Measurements from ENCODE around the gene NUMB.

The NUMB gene

GRCh38 chr14:73225496-73225895 is 232.8 kb downstream of the NUMB start:
- DNase-seq, result no peak
